ENCODE measurements around the gene FAM210B. TPM values are rescaled to one million over a fixed set of nuclear protein-coding genes. Genes with fewer than 3 reads are reported as not detected.

Gene FAM210B
- total and polyA plus RNA-seq, 2 of the 8 experiments (the other 6 are each of a cell fraction or from before 2014, with no cell fraction given), result 9.4 to 15.0 TPM

DNA sequence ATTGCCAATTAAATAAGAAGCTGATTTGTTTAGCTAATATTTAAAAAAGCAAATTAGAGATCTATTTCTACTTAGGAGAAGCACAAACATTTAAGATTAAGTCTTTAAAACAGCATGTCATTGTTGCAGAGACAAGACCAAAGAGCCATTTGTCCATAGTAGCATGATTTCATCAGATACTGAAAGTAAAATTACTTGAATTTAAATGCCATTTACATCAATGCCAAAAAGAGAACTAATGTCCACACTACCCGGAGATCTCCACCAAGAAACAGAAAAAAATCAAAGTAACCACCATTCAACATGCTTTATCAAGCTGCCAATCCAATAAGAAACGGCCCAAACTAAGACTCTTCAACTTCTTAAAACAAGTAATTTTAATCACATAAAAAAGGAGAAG is 17.6 kb downstream of the FAM210B start:
- H3K27ac ChIP-seq (ENCODE audit: low read depth, low read length), result no peak overlapping the region
- H4K5ac ChIP-seq (ENCODE audit: insufficient read length, low read depth, low read length), result no peak overlapping the region
- H3K4me1 ChIP-seq (replicated peaks in 1 of 4; ENCODE audit: control insufficient read depth in 3 of 4, insufficient read depth in 4 of 4, low read length in 3 of 4), result no peaks in the 10 kb centered on the region
- H3K4me2 ChIP-seq (ENCODE audit: insufficient read depth in 1 of 2, low read depth in 2 of 2, low read length in 2 of 2), result no peak overlapping the region
- FAIRE-seq (no peak), DNase-seq (ENCODE audit: low read depth in 1 of 2, low spot score in 2 of 2) (no peak)
- no peak overlapping the region for H4K91ac ChIP-seq (replicated peaks; ENCODE audit: insufficient read length, low read length)
- H2AK5ac ChIP-seq (ENCODE audit: low read depth, low read length), result no peak overlapping the region
- H4K20me1 ChIP-seq (replicated peaks in 1 of 2; ENCODE audit: control insufficient read depth in 1 of 2, insufficient read depth in 2 of 2, low read length in 2 of 2), result peaks cover 0 to 8% of the 10 kb centered on the region in 2 experiments
- no peaks in the 10 kb centered on the region for H3K27me3 ChIP-seq (replicated peaks in 1 of 4; ENCODE audit: control insufficient read depth in 3 of 4, extremely low read depth in 1 of 4, insufficient read depth in 3 of 4, low read length in 3 of 4)
- H3K79me2 ChIP-seq (ENCODE audit: control insufficient read depth in 1 of 2, insufficient read depth in 2 of 2, low read length in 2 of 2), result peaks cover 0 to 55% of the 10 kb centered on the region in 2 experiments; a peak in 2 of 4 replicates
- H2BK120ac ChIP-seq (replicated peaks; ENCODE audit: low read depth, low read length), result no peak overlapping the region
- no peak overlapping the region for H2BK15ac ChIP-seq (ENCODE audit: low read length)
- no peak overlapping the region for H3K14ac ChIP-seq (ENCODE audit: insufficient read length)
- no peak overlapping the region for H3K18ac ChIP-seq (ENCODE audit: extremely low read depth, low read length)
- 85% methylated on average over 2 of the region's 2 CpGs; no CpG with 5 or more reads in 1 of the 2 experiments for WGBS, 2 experiments (ENCODE audit: extremely low coverage in 1 of 2, insufficient coverage in 1 of 2, insufficient read length in 1 of 2, insufficient replicate concordance in 2 of 2, low coverage in 1 of 2, low lambda C conversion rate in 2 of 2, missing lambda C conversion rate in 1 of 2)
- peaks cover 25 to 77% (median 60%) of the 10 kb centered on the region in 4 experiments for H3K36me3 ChIP-seq (ENCODE audit: control insufficient read depth in 2 of 4, insufficient read depth in 4 of 4, low read length in 3 of 4)
- H2BK20ac ChIP-seq (ENCODE audit: low read length), result no peak overlapping the region
- no peak overlapping the region for H3K9ac ChIP-seq (replicated peaks in 1 of 4; ENCODE audit: extremely low read depth in 1 of 4, low read depth in 3 of 4, low read length in 3 of 4)
- H4K8ac ChIP-seq (ENCODE audit: extremely low read depth, insufficient read depth, low read length), result no peak overlapping the region
- H3K23me2 ChIP-seq (ENCODE audit: low read depth, low read length), result no peaks in the 10 kb centered on the region
- H3K4ac ChIP-seq (replicated peaks; ENCODE audit: insufficient read length, low read depth, low read length), result no peak overlapping the region
- no peak overlapping the region for H2BK5ac ChIP-seq (ENCODE audit: low read depth, low read length)
- no peak overlapping the region for H3K4me3 ChIP-seq (ENCODE audit: extremely low read depth in 1 of 4, insufficient read depth in 2 of 4, low read depth in 3 of 4, low read length in 4 of 4)
- H2AFZ ChIP-seq (ENCODE audit: low read length), result no peak overlapping the region
- ChIA-PET CTCF (ENCODE audit: partially characterized antibody) (no interaction called here), POLR2A (ENCODE audit: partially characterized antibody) (interaction anchor here (1.6 kb wide), 1 partner anchor 15 kb away, joined by 6 read pairs; the partner anchor contains the start of genes AURKA and CSTF1)
- H2BK12ac ChIP-seq (ENCODE audit: low read depth, low read length), result no peak overlapping the region
- no peak overlapping the region for H3K23ac ChIP-seq (ENCODE audit: insufficient read length)
- no peaks in the 10 kb centered on the region for H3K9me3 ChIP-seq (ENCODE audit: insufficient read depth in 2 of 2, low read depth in 1 of 2, low read length in 1 of 2)
- H3K79me1 ChIP-seq (ENCODE audit: low read depth, low read length), result peaks cover 2% of the 10 kb centered on the region; the same call in 1 of the 2 replicates
- H3K56ac ChIP-seq (replicated peaks; ENCODE audit: insufficient read length, low read depth, low read length), result no peak overlapping the region
- no peak for TF ChIP-seq SRF (IDR thresholded peaks at IDR 0.05; ENCODE audit: low read depth, low read length)
- TF ChIP-seq, protein P1, sequence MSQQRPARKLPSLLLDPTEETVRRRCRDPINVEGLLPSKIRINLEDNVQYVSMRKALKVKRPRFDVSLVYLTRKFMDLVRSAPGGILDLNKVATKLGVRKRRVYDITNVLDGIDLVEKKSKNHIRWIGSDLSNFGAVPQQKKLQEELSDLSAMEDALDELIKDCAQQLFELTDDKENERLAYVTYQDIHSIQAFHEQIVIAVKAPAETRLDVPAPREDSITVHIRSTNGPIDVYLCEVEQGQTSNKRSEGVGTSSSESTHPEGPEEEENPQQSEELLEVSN (IDR thresholded peaks at IDR 0.05), result no peak
- no peak for TF ChIP-seq TAF1 (IDR thresholded peaks at IDR 0.05; ENCODE audit: low read depth, low read length)
- no peak for TF ChIP-seq YY1 (IDR thresholded peaks at IDR 0.05; ENCODE audit: low read depth, low read length)
- TF ChIP-seq EZH2 (IDR thresholded peaks at IDR 0.05; ENCODE audit: low read depth, low read length, severe bottlenecking), result no peak
- no peak for TF ChIP-seq POU5F1 (IDR thresholded peaks at IDR 0.05; ENCODE audit: low read depth, low read length)
- no peak for TF ChIP-seq ASH2L (IDR thresholded peaks at IDR 0.05; ENCODE audit: low read length)
- TF ChIP-seq SIRT6 (IDR thresholded peaks at IDR 0.05; ENCODE audit: low read length), result no peak
- TF ChIP-seq HDAC2 (IDR thresholded peaks at IDR 0.05; ENCODE audit: borderline replicate concordance in 1 of 2, low read depth in 2 of 2, low read length in 2 of 2), result no peak
- TF ChIP-seq CREB1 (IDR thresholded peaks at IDR 0.05), result no peak
- TF ChIP-seq KDM5A (IDR thresholded peaks at IDR 0.05; ENCODE audit: low read length), result no peak
- TF ChIP-seq RFX5 (IDR thresholded peaks at IDR 0.05; ENCODE audit: borderline replicate concordance, low read depth, low read length), result no peak
- TF ChIP-seq SIN3A (conservative IDR thresholded peaks at IDR 0.05 in 1 of 2, IDR thresholded peaks at IDR 0.05 in 1 of 2; ENCODE audit: low read depth in 1 of 2, low read length in 2 of 2), result no peak
- no peak for TF ChIP-seq KDM4A (IDR thresholded peaks at IDR 0.05; ENCODE audit: low read depth, low read length, severe bottlenecking)

Data from H1 (cell line).